CD14-positive monocyte (primary cell): ENCODE data around the gene FAF1. TPM values are rescaled to one million over a fixed set of nuclear protein-coding genes. Genes with fewer than 3 reads are reported as not detected.

Experiments used
- DNase-seq, 3 donors: peaks; one replicate each; pipeline ENCODE4 v3.0.0-alpha.2; 2011 to 2022
- H2AFZ ChIP-seq: 2 replicates; pipeline ENCODE4 v1.6.0; 2012; ENCODE audit warnings: mild to moderate bottlenecking, low read depth, low read length, inconsistent platforms; ENCODE audit not compliant: insufficient read depth, poor library complexity, severe bottlenecking
- H3K27ac ChIP-seq, 2 donors: 1 replicate in 1 of 2; 2 replicates in 1 of 2; pipeline ENCODE4 v1.5.1; 2012 to 2013; ENCODE audit warnings: low read length in 2 of 2, control low read depth in 1 of 2, inconsistent platforms in 1 of 2, low read depth in 1 of 2, mild to moderate bottlenecking in 1 of 2
- H3K27me3 ChIP-seq, 2 donors: one replicate each; pipeline versions ENCODE4 v1.6.0 to v1.6.1; 2011 to 2013; ENCODE audit warnings: low read length in 2 of 2; ENCODE audit not compliant: control insufficient read depth in 2 of 2, insufficient read depth in 2 of 2
- H3K36me3 ChIP-seq, 2 donors: replicated peaks in 1 of 2; 1 replicate in 1 of 2; 2 replicates in 1 of 2; pipeline versions ENCODE4 v1.5.1 to v1.6.1; 2012 to 2013; ENCODE audit warnings: low read length in 2 of 2, control low read depth in 1 of 2, inconsistent platforms in 1 of 2, mild to moderate bottlenecking in 1 of 2; ENCODE audit not compliant: insufficient read depth in 2 of 2, control insufficient read depth in 1 of 2
- H3K4me1 ChIP-seq, 2 donors: 1 replicate in 1 of 2; 2 replicates in 1 of 2; pipeline versions ENCODE4 v1.5.1 to v1.6.1; 2012 to 2013; ENCODE audit warnings: low read length in 2 of 2, control low read depth in 1 of 2, inconsistent platforms in 1 of 2, mild to moderate bottlenecking in 1 of 2, moderate library complexity in 1 of 2; ENCODE audit not compliant: insufficient read depth in 2 of 2, control insufficient read depth in 1 of 2
- H3K4me2 ChIP-seq: replicated peaks from 2 replicates; pipeline ENCODE3; 2012; ENCODE audit warnings: low read length, moderate library complexity, mild to moderate bottlenecking; ENCODE audit not compliant: poor library complexity, severe bottlenecking; ENCODE audit errors: extremely low read depth
- H3K4me3 ChIP-seq, 3 experiments: fragments of 200-600 bp in 1 of 3; sonication (generic) in 1 of 3; replicated peaks in 1 of 3; 1 replicate in 2 of 3; 2 replicates in 1 of 3; pipeline ENCODE4 v1.5.1; 2011 to 2013; ENCODE audit warnings: low read length in 3 of 3, mild to moderate bottlenecking in 3 of 3, control low read depth in 2 of 3, low read depth in 2 of 3, inconsistent platforms in 1 of 3, moderate library complexity in 1 of 3
- H3K79me2 ChIP-seq: 2 replicates; pipeline ENCODE4 v1.6.0; 2012; ENCODE audit warnings: mild to moderate bottlenecking, control low read depth, inconsistent platforms, low read length, moderate library complexity; ENCODE audit not compliant: insufficient read depth
- H3K9ac ChIP-seq: 2 replicates; pipeline ENCODE4 v1.6.0; 2017; ENCODE audit warnings: low read length, mild to moderate bottlenecking; ENCODE audit not compliant: insufficient read depth, poor library complexity, severe bottlenecking
- H3K9me3 ChIP-seq, 2 donors: replicated peaks in 1 of 2; 1 replicate in 1 of 2; 2 replicates in 1 of 2; pipeline versions ENCODE4 v1.5.1 to v1.6.1; 2012 to 2013; ENCODE audit warnings: low read length in 2 of 2, control low read depth in 1 of 2; ENCODE audit not compliant: control insufficient read depth in 1 of 2, insufficient read depth in 1 of 2
- H4K20me1 ChIP-seq: 2 replicates; pipeline ENCODE4 v1.6.0; 2012; ENCODE audit warnings: mild to moderate bottlenecking, low read length, control low read depth, moderate library complexity; ENCODE audit not compliant: insufficient read depth
- H3K27ac Mint-ChIP-seq, 7 donors: one replicate each; pipeline ENCODE4 v1.8.0; 2020; ENCODE audit warnings: mild to moderate bottlenecking in 7 of 7, mixed read lengths in 7 of 7, moderate library complexity in 6 of 7, inconsistent platforms in 2 of 7
- H3K27me3 Mint-ChIP-seq, 3 donors: one replicate each; pipeline ENCODE4 v1.8.0; 2021 to 2022; ENCODE audit warnings: low read depth in 3 of 3, mild to moderate bottlenecking in 3 of 3, mixed read lengths in 3 of 3, moderate library complexity in 3 of 3, inconsistent platforms in 1 of 3
- H3K36me3 Mint-ChIP-seq, 2 donors: one replicate each; pipeline ENCODE4 v1.8.0; 2020; ENCODE audit warnings: mixed read lengths in 2 of 2, inconsistent platforms in 1 of 2, mild to moderate bottlenecking in 1 of 2
- H3K4me1 Mint-ChIP-seq: one replicate; pipeline ENCODE4 v1.8.0; 2020; ENCODE audit warnings: mild to moderate bottlenecking, mixed read lengths
- H3K4me3 Mint-ChIP-seq, 2 donors: one replicate each; pipeline ENCODE4 v1.8.0; 2020; ENCODE audit warnings: mild to moderate bottlenecking in 2 of 2, mixed read lengths in 2 of 2, moderate library complexity in 1 of 2
- H3K9me3 Mint-ChIP-seq, 7 donors: one replicate each; pipeline ENCODE4 v1.8.0; 2020 to 2022; ENCODE audit warnings: mixed read lengths in 7 of 7, mild to moderate bottlenecking in 6 of 7, moderate library complexity in 6 of 7, inconsistent platforms in 2 of 7
- WGBS: methylation state at CpG from one replicate; pipeline ENCODE4 v1.1.5; 2013; ENCODE audit warnings: missing lambda C conversion rate; ENCODE audit not compliant: insufficient coverage; 5-methylcytosine and 5-hydroxymethylcytosine counted together
- intact Hi-C, 2 donors: fragments of 100-400 bp; cut with micrococcal nuclease; formaldehyde crosslinking; loops; one replicate each; pipeline versions ENCODE4 v1.15.0 to v1.15.1; 2023
- polyA plus RNA-seq, 3 donors: library from polyadenylated mRNA; depleted of rRNA in 1 of 3; unstranded in 2 of 3; stranded (reverse) in 1 of 3; fragments of 300-500 nt in 2 of 3; fragments of >200 nt in 1 of 3; fragmentation: Illumina TruSeq in 2 of 3; gene quantifications; 1 replicate in 2 of 3; 2 replicates in 1 of 3; pipeline ENCODE4 v1.2.3, GENCODE V29; 2012 to 2021
- TF ChIP-seq, protein P1 (sequence below): fragments of 200-600 bp; IDR thresholded peaks from one replicate; pipeline ENCODE4 v1.8.0; 2022; ENCODE audit warnings: antibody characterized with exemption, mild to moderate bottlenecking

FAF1 gene
- polyA plus RNA-seq, 3 donors, result 11.4 to 29.6 (median 16.9) TPM

DNA sequence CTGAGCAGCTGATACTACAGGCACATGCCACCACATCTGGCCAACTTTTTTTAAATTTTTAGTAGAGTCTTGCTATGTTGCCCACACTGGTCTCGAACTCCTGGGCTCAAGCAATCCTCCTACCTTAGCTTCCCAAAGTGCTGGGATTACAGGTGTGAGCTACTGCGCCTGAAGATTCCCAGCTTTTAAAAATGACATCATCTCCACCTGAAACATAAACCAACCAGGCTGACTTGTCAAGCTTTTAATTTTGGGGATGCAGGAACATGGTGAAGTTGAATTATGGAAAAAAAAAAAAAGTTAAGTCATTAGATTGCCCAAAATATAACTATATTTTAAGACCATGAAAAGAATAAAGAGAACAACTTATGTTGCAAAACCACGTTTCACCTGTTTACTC is 350.6 kb downstream of the FAF1 start:
- H3K4me3 Mint-ChIP-seq, result no peak overlapping the region
- TF ChIP-seq, protein P1, sequence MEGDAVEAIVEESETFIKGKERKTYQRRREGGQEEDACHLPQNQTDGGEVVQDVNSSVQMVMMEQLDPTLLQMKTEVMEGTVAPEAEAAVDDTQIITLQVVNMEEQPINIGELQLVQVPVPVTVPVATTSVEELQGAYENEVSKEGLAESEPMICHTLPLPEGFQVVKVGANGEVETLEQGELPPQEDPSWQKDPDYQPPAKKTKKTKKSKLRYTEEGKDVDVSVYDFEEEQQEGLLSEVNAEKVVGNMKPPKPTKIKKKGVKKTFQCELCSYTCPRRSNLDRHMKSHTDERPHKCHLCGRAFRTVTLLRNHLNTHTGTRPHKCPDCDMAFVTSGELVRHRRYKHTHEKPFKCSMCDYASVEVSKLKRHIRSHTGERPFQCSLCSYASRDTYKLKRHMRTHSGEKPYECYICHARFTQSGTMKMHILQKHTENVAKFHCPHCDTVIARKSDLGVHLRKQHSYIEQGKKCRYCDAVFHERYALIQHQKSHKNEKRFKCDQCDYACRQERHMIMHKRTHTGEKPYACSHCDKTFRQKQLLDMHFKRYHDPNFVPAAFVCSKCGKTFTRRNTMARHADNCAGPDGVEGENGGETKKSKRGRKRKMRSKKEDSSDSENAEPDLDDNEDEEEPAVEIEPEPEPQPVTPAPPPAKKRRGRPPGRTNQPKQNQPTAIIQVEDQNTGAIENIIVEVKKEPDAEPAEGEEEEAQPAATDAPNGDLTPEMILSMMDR, result no peak

DNA sequence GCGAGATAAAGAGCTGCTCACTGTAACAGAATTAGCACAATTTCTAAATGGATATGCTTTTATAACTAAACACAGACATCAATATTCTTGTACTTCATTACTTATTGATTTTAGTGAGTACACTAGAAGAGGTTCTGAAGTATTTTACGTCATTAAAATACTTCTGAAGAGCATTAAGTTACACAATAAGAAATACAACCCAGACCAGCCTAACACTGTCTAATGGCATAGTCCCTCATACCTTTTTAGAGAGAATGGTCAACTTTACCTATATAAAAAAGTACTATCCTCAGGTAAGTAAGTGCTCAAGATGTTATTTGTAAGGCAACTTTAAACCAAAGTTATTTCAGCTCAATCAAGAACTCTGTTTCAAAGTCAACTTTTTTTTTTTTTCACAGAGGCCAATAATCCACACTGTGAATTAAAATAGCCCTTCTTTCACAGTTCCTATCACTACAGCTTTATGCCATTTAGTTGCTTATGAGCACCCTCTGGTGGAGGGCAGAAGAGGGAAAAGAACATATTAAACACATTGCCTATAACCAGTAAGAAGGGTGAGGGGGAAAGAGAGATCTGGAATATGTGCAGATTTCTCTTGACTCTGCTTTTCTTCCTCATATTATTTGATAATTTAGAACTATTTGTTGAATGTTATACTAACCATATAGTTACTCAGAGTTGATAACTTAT is 354.7 kb downstream of the FAF1 start:
- Mint-ChIP-seq H3K27ac (no peak overlapping the region), H3K27me3 (no peaks in the 10 kb centered on the region), H3K4me1 (no peaks in the 10 kb centered on the region), H3K36me3 (peaks cover 5 to 14% of the 10 kb centered on the region in 2 donors), H3K9me3 (peaks cover 0 to 2% (median 0%) of the 10 kb centered on the region in 7 donors), H3K4me3 (no peak overlapping the region)
- Histone ChIP-seq H3K4me2 (no peak overlapping the region), H3K9ac (no peak overlapping the region), H3K79me2 (no peaks in the 10 kb centered on the region), H3K4me3 (no peak overlapping the region), H2AFZ (no peak overlapping the region), H3K9me3 (no peaks in the 10 kb centered on the region), H3K36me3 (no peaks in the 10 kb centered on the region), H3K27ac (no peak overlapping the region), H3K4me1 (no peaks in the 10 kb centered on the region), H4K20me1 (no peaks in the 10 kb centered on the region), H3K27me3 (no peaks in the 10 kb centered on the region)
- TF ChIP-seq, protein P1, result peak; percentile 53
- no CpG with 5 or more reads among the region's 2 CpGs for WGBS
- intact Hi-C loops, result loop anchor here in 1 of 2 donors (5.0 kb wide), 1 partner anchor 238 kb away; no protein-coding TSS in a partner anchor
- DNase-seq, result no peak

More for the DNA sequence above, 350.6 kb downstream of the FAF1 start:
- H3K27me3 Mint-ChIP-seq, result no peaks in the 10 kb centered on the region
- WGBS, result no CpG with 5 or more reads among the region's 3 CpGs
- no peaks in the 10 kb centered on the region for H3K27me3 ChIP-seq
- H3K27ac Mint-ChIP-seq, result peak overlapping the region in 1 of 7 donors; percentile 32
- H3K79me2 ChIP-seq, result no peaks in the 10 kb centered on the region
- intact Hi-C loops, result loop anchor here in 1 of 2 donors (5.0 kb wide), 1 partner anchor 242 kb away; no protein-coding TSS in a partner anchor
- no peak overlapping the region for H3K4me3 ChIP-seq
- H3K27ac ChIP-seq, result no peak overlapping the region
- H3K36me3 Mint-ChIP-seq, result peaks cover 12 to 18% of the 10 kb centered on the region in 2 donors
- no peak overlapping the region for H3K9ac ChIP-seq
- no peaks in the 10 kb centered on the region for H3K4me1 ChIP-seq
- H3K9me3 ChIP-seq, result no peaks in the 10 kb centered on the region
- DNase-seq, result no peak
- no peaks in the 10 kb centered on the region for H3K4me1 Mint-ChIP-seq
- no peaks in the 10 kb centered on the region for H4K20me1 ChIP-seq
- no peaks in the 10 kb centered on the region for H3K36me3 ChIP-seq
- peaks cover 0 to 2% (median 0%) of the 10 kb centered on the region in 7 donors for H3K9me3 Mint-ChIP-seq
- H3K4me2 ChIP-seq, result no peak overlapping the region
- no peak overlapping the region for H2AFZ ChIP-seq
